Right renal cortex interstitium (tissue), 3 donors: ENCODE data around the gene CLEC12A. TPM values are rescaled to one million over a fixed set of nuclear protein-coding genes. Genes with fewer than 3 reads are reported as not detected.

ENCODE experiments used
- DNase-seq, 3 donors: peaks; one replicate each; pipeline ENCODE4 v3.0.0-alpha.2; 2013; ENCODE audit warnings: low read depth in 3 of 3, low spot score in 2 of 3
- polyA plus RNA-seq, 3 donors: library from polyadenylated mRNA; unstranded; fragments of 120-200 nt; gene quantifications; one replicate each; pipeline ENCODE4 v1.2.1, GENCODE V29; 2013; ENCODE audit not compliant: insufficient read length in 3 of 3

The CLEC12A gene
- polyA plus RNA-seq, 3 donors: 0.47 to 1.1 (median 1.0) TPM

GRCh38 chr12:10031321-10031720 is 60.1 kb downstream of the CLEC12A start:
- no peak for DNase-seq

GRCh38 chr12:10031771-10032175 is 60.6 kb downstream of the CLEC12A start:
- no peak for DNase-seq

GRCh38 chr12:10033783-10034545 is 62.8 kb downstream of the CLEC12A start:
- DNase-seq: no peak

Other genes starting within 250 kb of the CLEC12A start
- gene CLECL1, start 238.3 kb upstream of the CLEC12A start, polyA plus RNA-seq: under 1 TPM in 2 of 3 donors, not detected in 1; 0.19 to 0.41 TPM
- 1 to 10 TPM; 1.6 to 3.8 (median 2.2) TPM for gene CD69, start 210.5 kb upstream of the CLEC12A start, polyA plus RNA-seq
- gene KLRF1, start 143.9 kb upstream of the CLEC12A start, polyA plus RNA-seq: under 1 TPM; 0.55 to 0.78 (median 0.58) TPM
- gene CLEC2B, start 102.1 kb upstream of the CLEC12A start, polyA plus RNA-seq: 1 to 10 TPM; 3.5 to 4.8 (median 3.9) TPM
- gene KLRF2, start 89.9 kb upstream of the CLEC12A start, polyA plus RNA-seq: not detected
- gene CLEC2A, start 39.0 kb upstream of the CLEC12A start, polyA plus RNA-seq: not detected
- gene CLEC1B, start 27.7 kb downstream of the CLEC12A start, polyA plus RNA-seq: 1 to 10 TPM in 2 of 3 donors, under 1 TPM in 1; 0.87 to 2.9 (median 1.3) TPM
- gene CLEC12B, start 39.2 kb downstream of the CLEC12A start, polyA plus RNA-seq: under 1 TPM in 1 of 3 donors, not detected in 2; 0.19 TPM
- gene CLEC9A, start 59.3 kb downstream of the CLEC12A start, polyA plus RNA-seq: under 1 TPM; 0.21 to 0.51 (median 0.44) TPM
- gene CLEC1A, start 127.6 kb downstream of the CLEC12A start, polyA plus RNA-seq: 1 to 10 TPM; 2.7 to 4.0 (median 3.2) TPM
- 1 to 10 TPM; 1.7 to 2.2 (median 2.1) TPM for gene CLEC7A, start 158.8 kb downstream of the CLEC12A start, polyA plus RNA-seq
- 1 to 10 TPM; 1.1 to 1.4 (median 1.2) TPM for gene OLR1, start 200.7 kb downstream of the CLEC12A start, polyA plus RNA-seq
- gene TMEM52B, start 207.6 kb downstream of the CLEC12A start, polyA plus RNA-seq: 100 to 1,000 TPM; 173 to 203 (median 186) TPM
- gene GABARAPL1, start 241.5 kb downstream of the CLEC12A start, polyA plus RNA-seq: 10 to 100 TPM; 73.3 to 91.9 (median 84.5) TPM